Right lobe of liver (tissue), 6 donors: ENCODE measurements around the gene FBRSL1. TPM values are rescaled to one million over a fixed set of nuclear protein-coding genes. Genes with fewer than 3 reads are reported as not detected.

Experiments
- ATAC-seq, 4 donors: fragments of 200-7000 bp; cut with Tn5 transposase; one replicate each; pipeline ENCODE4 v1.9.1; 2020; ENCODE audit warnings: mild to moderate bottlenecking in 4 of 4, moderate library complexity in 4 of 4
- DNase-seq, 3 donors: peaks; one replicate each; pipeline ENCODE4 v3.0.0-alpha.2; 2020
- H3K27ac ChIP-seq, 3 donors: fragments of 200-600 bp; one replicate each; pipeline ENCODE4 v1.8.0; 2022
- H3K27me3 ChIP-seq, 2 donors: fragments of 200-600 bp; one replicate each; pipeline ENCODE4 v1.8.0; 2022
- H3K36me3 ChIP-seq, 4 donors: fragments of 200-600 bp; sonication (generic) in 1 of 4; one replicate each; pipeline versions ENCODE4 v1.5.1 to v1.8.0; 2017 to 2022; ENCODE audit warnings: control low read depth in 1 of 4
- H3K4me1 ChIP-seq, 4 donors: fragments of 200-600 bp; sonication (generic) in 1 of 4; one replicate each; pipeline versions ENCODE4 v1.5.1 to v1.8.0; 2017 to 2022; ENCODE audit warnings: control low read depth in 1 of 4
- H3K4me3 ChIP-seq, 3 donors: fragments of 200-600 bp; one replicate each; pipeline ENCODE4 v1.8.0; 2022
- H3K9me3 ChIP-seq, 4 donors: fragments of 200-600 bp; sonication (generic) in 1 of 4; one replicate each; pipeline versions ENCODE4 v1.5.1 to v1.8.0; 2017 to 2022; ENCODE audit warnings: control low read depth in 1 of 4
- CTCF ChIP-seq, 4 donors: fragments of 200-600 bp in 3 of 4; fragments of 450-650 bp in 1 of 4; IDR thresholded peaks; one replicate each; pipeline versions ENCODE4 v1.5.1 to v1.8.0; 2016 to 2022; ENCODE audit warnings: antibody characterized with exemption in 4 of 4, mild to moderate bottlenecking in 2 of 4
- POLR2A ChIP-seq: fragments of 450-650 bp; IDR thresholded peaks from one replicate; pipeline ENCODE4 v1.6.1; 2017; ENCODE audit warnings: antibody characterized with exemption, mild to moderate bottlenecking
- WGBS: methylation state at CpG from one replicate; pipeline ENCODE4 v1.1.6; 2018; ENCODE audit warnings: low coverage, low lambda C conversion rate; ENCODE audit not compliant: insufficient coverage; ENCODE audit errors: missing lambda C conversion rate; 5-methylcytosine and 5-hydroxymethylcytosine counted together
- intact Hi-C, 2 donors: fragments of 100-400 bp; cut with DNase I; formaldehyde crosslinking; loops; one replicate each; pipeline versions ENCODE4 v1.11.2 to v1.14.1; 2022
- total RNA-seq, 6 experiments: library from RNA; depleted of rRNA in 2 of 6; stranded (reverse); fragments of >200 nt in 2 of 6; fragmentation: NEBNext Ultra II Directional in 3 of 6; extraction: Animal tissue kit (Norgen Biotek cat#: 25700) in 3 of 6; gene quantifications; one replicate each; pipeline versions ENCODE4 v1.1.0 to v1.2.4, GENCODE V29; 2016 to 2023
- donor health status: DM: no; HTN: yes; CAD: no.
- donor health status: DM: no; HTN: no; CAD: no.
- donor health status: DM: no; HTN: no; CAD: no.
- donor health status: DM: no; HTN: yes; CAD: no.
- donor health status: DM: no; HTN: yes; CAD: no.

FBRSL1 gene
- total RNA-seq, 6 experiments from 2014 or later = 16.2 to 27.6 (median 23.3) TPM

DNA sequence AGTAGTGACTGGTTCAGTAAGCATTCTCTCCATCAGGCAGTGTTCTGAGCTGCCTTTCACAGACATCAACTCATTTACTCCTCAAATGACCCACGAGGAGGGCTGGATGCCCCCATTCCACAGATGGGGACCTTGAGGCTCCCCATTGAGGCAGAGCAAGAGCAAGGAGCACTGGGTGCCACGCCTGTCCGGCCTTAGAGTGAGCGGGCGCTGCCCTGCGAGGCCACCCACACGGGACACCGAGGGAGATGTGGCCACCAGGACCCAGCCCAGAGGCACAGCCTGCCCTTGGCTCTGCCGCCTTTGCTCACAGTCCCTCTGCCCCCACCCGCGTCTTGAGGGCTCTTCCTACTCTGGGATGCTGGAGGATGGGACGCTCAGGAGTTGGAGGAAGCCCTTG, 3.0 kb downstream of the FBRSL1 start:
- peaks cover 0 to 54% (median 29%) of the 10 kb centered on the region in 4 donors for H3K4me1 ChIP-seq
- H3K36me3 ChIP-seq = no peaks in the 10 kb centered on the region
- no peak overlapping the region for H3K27ac ChIP-seq
- H3K27me3 ChIP-seq = no peaks in the 10 kb centered on the region
- TF ChIP-seq POLR2A (no peak), CTCF (IDR thresholded peaks at IDR 0.05) (no peak)
- H3K4me3 ChIP-seq = no peak overlapping the region
- no peaks in the 10 kb centered on the region for H3K9me3 ChIP-seq
- DNase-seq (no peak), ATAC-seq (no peak)
- intact Hi-C loops = no loop called here
- WGBS = 33% methylated on average over 1 of the region's 12 CpGs

- no peaks in the 10 kb centered on the region for H3K9me3 ChIP-seq
- H3K36me3 ChIP-seq = no peaks in the 10 kb centered on the region
- H3K4me3 ChIP-seq = peak overlapping the region in 1 of 3 donors; percentile 19
- TF ChIP-seq POLR2A (no peak), CTCF (IDR thresholded peaks at IDR 0.05) (no peak)
- peaks cover 0 to 61% (median 29%) of the 10 kb centered on the region in 4 donors for H3K4me1 ChIP-seq
- no peak for DNase-seq
- ATAC-seq = peak; percentile 9 to 60 (median 46)
- no peaks in the 10 kb centered on the region for H3K27me3 ChIP-seq
- 32% methylated on average over 6 of the region's 18 CpGs for WGBS
- H3K27ac ChIP-seq = no peak overlapping the region
- intact Hi-C loops = no loop called here
These were observed 3.7 kb downstream of the FBRSL1 start for GRCh38 chr12:132493482-132494178.

DNA sequence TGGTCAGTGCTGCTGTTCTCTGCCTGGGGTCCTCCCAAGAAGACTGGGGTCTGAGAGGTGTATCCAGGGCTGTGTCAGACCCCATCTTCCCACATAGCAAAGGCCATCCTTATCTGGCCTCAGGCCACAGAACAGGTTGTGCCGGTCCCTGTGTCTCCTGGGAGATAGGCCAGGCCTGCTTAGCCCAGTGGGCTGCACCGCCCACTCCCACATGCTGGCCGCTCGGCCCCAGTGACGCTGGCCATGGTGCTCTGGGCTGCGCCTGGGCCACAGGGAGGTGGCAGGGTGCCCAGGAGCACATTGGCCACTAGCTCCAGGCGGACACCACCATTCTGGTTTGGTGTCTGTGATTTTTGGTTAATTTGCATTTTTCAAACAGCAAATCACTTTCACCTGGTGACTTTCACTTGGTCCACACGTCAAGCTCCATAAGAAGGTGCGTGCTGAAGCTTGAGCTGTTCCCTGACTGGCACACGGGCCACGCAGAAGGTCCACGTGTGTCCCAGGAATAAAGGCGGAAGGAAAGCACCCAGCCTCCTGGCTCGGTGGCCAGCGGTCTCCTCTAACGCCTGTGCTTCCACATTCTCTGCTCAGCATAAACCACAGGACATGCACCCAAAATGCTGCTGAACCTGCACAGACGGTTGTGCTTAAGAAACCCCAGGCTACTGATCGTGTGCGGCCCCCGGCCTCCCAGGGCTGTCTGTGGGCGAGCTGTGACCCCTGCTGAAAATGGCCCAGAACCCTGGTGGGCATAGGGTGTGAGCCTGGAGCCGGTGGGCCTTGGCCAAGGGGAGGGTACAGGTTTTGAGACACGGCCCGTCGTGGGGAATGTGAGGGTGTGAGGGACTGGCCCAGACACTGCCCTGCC, 4.6 kb downstream of the FBRSL1 start:
- peak; percentile 26 to 45 (median 38) for ATAC-seq

GRCh38 chr12:132495165-132495544, 5.2 kb downstream of the FBRSL1 start:
- Histone ChIP-seq H3K36me3 (no peaks in the 10 kb centered on the region), H3K9me3 (no peaks in the 10 kb centered on the region), H3K4me3 (no peak overlapping the region), H3K27me3 (no peaks in the 10 kb centered on the region), H3K27ac (no peak overlapping the region), H3K4me1 (peaks cover 0 to 68% (median 35%) of the 10 kb centered on the region in 4 donors)
- DNase-seq (no peak), ATAC-seq (no peak)
- WGBS = no CpG with 5 or more reads among the region's 9 CpGs
- TF ChIP-seq CTCF (IDR thresholded peaks at IDR 0.05) = no peak
- no peak for TF ChIP-seq POLR2A
- intact Hi-C loops = no loop called here

More for the DNA sequence above, 4.6 kb downstream of the FBRSL1 start:
- DNase-seq = no peak
- no peak overlapping the region for H3K4me3 ChIP-seq
- H3K36me3 ChIP-seq = no peaks in the 10 kb centered on the region
- peaks cover 0 to 68% (median 32%) of the 10 kb centered on the region in 4 donors for H3K4me1 ChIP-seq
- WGBS = 54% methylated on average over 3 of the region's 25 CpGs
- H3K27ac ChIP-seq = no peak overlapping the region
- no peaks in the 10 kb centered on the region for H3K27me3 ChIP-seq
- intact Hi-C loops = no loop called here
- H3K9me3 ChIP-seq = no peaks in the 10 kb centered on the region
- TF ChIP-seq POLR2A (no peak), CTCF (IDR thresholded peaks at IDR 0.05) (no peak)
